B cell (primary cell): Measurements from ENCODE around the gene MAP3K20. TPM values are rescaled to one million over a fixed set of nuclear protein-coding genes. Genes with fewer than 3 reads are reported as not detected.

Source experiments
- ATAC-seq: fragments of 200-7000 bp; cut with Tn5 transposase; one replicate; pipeline ENCODE4 v1.10.0; 2021; ENCODE audit warnings: low read depth, mild to moderate bottlenecking, moderate number of reproducible peaks, moderate library complexity
- CTCF ChIA-PET: fragments of 350-600 bp; sonication (Branson Sonifier 250); formaldehyde crosslinking; loops from one replicate; lab custom pipeline; 2021; ENCODE audit warnings: antibody characterized with exemption, inconsistent platforms; lab: Charles Lee
- POLR2A ChIA-PET: fragments of 350-600 bp; sonication (Branson Sonifier 250); formaldehyde crosslinking; loops from one replicate; lab custom pipeline; 2021; ENCODE audit warnings: antibody characterized with exemption; lab: Charles Lee
- DNase-seq: peaks from one replicate; pipeline ENCODE4 v3.0.0; 2013
- H2AFZ ChIP-seq: 2 replicates; pipeline ENCODE4 v1.6.1; 2012; ENCODE audit warnings: mild to moderate bottlenecking, low read depth, low read length; ENCODE audit not compliant: insufficient read depth, poor library complexity, severe bottlenecking
- H3K27ac ChIP-seq, 2 donors: 1 replicate in 1 of 2; 2 replicates in 1 of 2; pipeline ENCODE4 v1.5.1; 2012 to 2013; ENCODE audit warnings: low read length in 2 of 2, mild to moderate bottlenecking in 2 of 2, moderate library complexity in 1 of 2
- H3K27me3 ChIP-seq, 4 experiments: fragments of 200-600 bp in 1 of 4; sonication (generic) in 1 of 4; replicated peaks in 1 of 4; 1 replicate in 2 of 4; 2 replicates in 2 of 4; pipeline versions ENCODE4 v1.6.1 to v1.7.0; 2013 to 2016; ENCODE audit warnings: low read length in 3 of 4, mild to moderate bottlenecking in 2 of 4, mixed read lengths in 1 of 4, moderate library complexity in 1 of 4; ENCODE audit not compliant: insufficient read depth in 4 of 4, control insufficient read depth in 3 of 4; ENCODE audit errors: control extremely low read depth in 1 of 4
- H3K36me3 ChIP-seq, 2 experiments: replicated peaks in 1 of 2; 1 replicate in 1 of 2; 2 replicates in 1 of 2; pipeline versions ENCODE4 v1.6.1 to v1.7.1; 2013; ENCODE audit warnings: low read length in 1 of 2; ENCODE audit not compliant: insufficient read depth in 2 of 2, control insufficient read depth in 1 of 2; ENCODE audit errors: control extremely low read depth in 1 of 2, extremely low read depth in 1 of 2
- H3K4me1 ChIP-seq, 2 donors: fragments of 200-600 bp in 1 of 2; sonication (generic) in 1 of 2; 1 replicate in 1 of 2; 2 replicates in 1 of 2; pipeline versions ENCODE4 v1.5.1 to v1.6.1; 2013 to 2017; ENCODE audit warnings: low read length in 2 of 2; ENCODE audit not compliant: control insufficient read depth in 2 of 2, insufficient read depth in 2 of 2
- H3K4me2 ChIP-seq: replicated peaks from 2 replicates; pipeline ENCODE3; 2012; ENCODE audit warnings: mild to moderate bottlenecking, low read depth, low read length; ENCODE audit not compliant: poor library complexity, severe bottlenecking
- H3K4me3 ChIP-seq, 5 experiments: fragments of 200-600 bp in 1 of 5; sonication (generic) in 1 of 5; 1 replicate in 3 of 5; 2 replicates in 2 of 5; pipeline versions ENCODE4 v1.5.1 to v1.7.0; 2011 to 2016; ENCODE audit warnings: low read length in 4 of 5, mild to moderate bottlenecking in 4 of 5, low read depth in 2 of 5, control low read depth in 1 of 5, moderate library complexity in 1 of 5; ENCODE audit not compliant: insufficient read depth in 1 of 5; ENCODE audit errors: control extremely low read depth in 1 of 5, extremely low read depth in 1 of 5
- H3K79me2 ChIP-seq: fragments of 200-600 bp; sonication (generic); one replicate; pipeline ENCODE4 v1.6.0; 2016; ENCODE audit warnings: low read length; ENCODE audit not compliant: control insufficient read depth, insufficient read depth
- H3K9ac ChIP-seq: fragments of 200-600 bp; sonication (generic); 2 replicates; pipeline ENCODE4 v1.6.1; 2017; ENCODE audit warnings: mild to moderate bottlenecking, low read length, moderate library complexity
- H3K9me3 ChIP-seq, 3 donors: one replicate each; pipeline versions ENCODE4 v1.6.1 to v1.7.1; 2013; ENCODE audit warnings: low read length in 2 of 3; ENCODE audit not compliant: control insufficient read depth in 2 of 3, insufficient read depth in 1 of 3; ENCODE audit errors: control extremely low read depth in 1 of 3
- H4K20me1 ChIP-seq: 2 replicates; pipeline ENCODE4 v1.6.0; 2012; ENCODE audit warnings: mild to moderate bottlenecking, low read length; ENCODE audit not compliant: insufficient read depth, control insufficient read depth, poor library complexity, severe bottlenecking
- H3K27ac Mint-ChIP-seq: one replicate; pipeline ENCODE4 v1.8.0; 2021; ENCODE audit warnings: mixed read lengths
- H3K27me3 Mint-ChIP-seq: one replicate; pipeline ENCODE4 v1.8.0; 2021; ENCODE audit warnings: mixed read lengths
- H3K4me1 Mint-ChIP-seq: one replicate; pipeline ENCODE4 v1.8.0; 2021; ENCODE audit warnings: mixed read lengths
- H3K4me3 Mint-ChIP-seq: one replicate; pipeline ENCODE4 v1.8.0; 2021; ENCODE audit warnings: mixed read lengths
- H3K9me3 Mint-ChIP-seq: one replicate; pipeline ENCODE4 v1.8.0; 2022; ENCODE audit warnings: mixed read lengths; ENCODE audit not compliant: insufficient read depth
- EZH2 ChIP-seq: IDR thresholded peaks from 2 replicates; pipeline ENCODE4 v1.6.1; 2012; ENCODE audit warnings: borderline replicate concordance, low read depth, mild to moderate bottlenecking, moderate library complexity, low read length; ENCODE audit not compliant: insufficient read depth, poor library complexity, severe bottlenecking
- WGBS: methylation state at CpG from one replicate; pipeline ENCODE4 v1.1.5; 2013; ENCODE audit warnings: missing lambda C conversion rate; ENCODE audit not compliant: insufficient coverage; 5-methylcytosine and 5-hydroxymethylcytosine counted together
- intact Hi-C: fragments of 100-400 bp; cut with micrococcal nuclease; formaldehyde crosslinking; loops from one replicate; pipeline ENCODE4 v1.10.0; 2022
- polyA plus RNA-seq: library from polyadenylated mRNA; depleted of rRNA; stranded (reverse); fragments of >200 nt; gene quantifications from 2 replicates; pipeline ENCODE4 v1.2.3, GENCODE V29; 2012
- total RNA-seq, 2 donors: library from RNA; stranded (reverse); fragments of 120-200 nt in 1 of 2; gene quantifications; 1 replicate in 1 of 2; 2 replicates in 1 of 2; pipeline versions ENCODE4 v1.2.3 to v1.2.4, GENCODE V29; 2013 to 2022
- TF ChIP-seq, protein P1 (sequence below): fragments of 200-600 bp; IDR thresholded peaks from one replicate; pipeline ENCODE4 v1.8.0; 2022; ENCODE audit warnings: antibody characterized with exemption, mild to moderate bottlenecking

The MAP3K20 gene
- total and polyA plus RNA-seq, 2 donors (not counting 1 experiment from before 2014, with no cell fraction given), result 2.2 to 9.1 TPM

- ATAC-seq (no peak), DNase-seq (no peak)
- H3K27ac Mint-ChIP-seq, result no peak overlapping the region
- Histone ChIP-seq H3K79me2 (no peaks in the 10 kb centered on the region), H3K27me3 (no peaks in the 10 kb centered on the region), H3K9me3 (peaks cover 0 to 5% (median 4%) of the 10 kb centered on the region in 3 donors), H3K4me1 (no peaks in the 10 kb centered on the region), H3K4me3 (no peak overlapping the region), H2AFZ (no peak overlapping the region), H4K20me1 (no peaks in the 10 kb centered on the region), H3K9ac (no peak overlapping the region), H3K36me3 (no peaks in the 10 kb centered on the region), H3K27ac (no peak overlapping the region), H3K4me2 (no peak overlapping the region)
- no peaks in the 10 kb centered on the region for H3K27me3 Mint-ChIP-seq
- CTCF ChIA-PET, result interaction anchor here (1.4 kb wide), 1 partner anchor 16 kb away, joined by 3 read pairs; no protein-coding TSS in a partner anchor
- intact Hi-C loops, result no loop called here
- TF ChIP-seq EZH2, result no peak
- TF ChIP-seq, protein P1, sequence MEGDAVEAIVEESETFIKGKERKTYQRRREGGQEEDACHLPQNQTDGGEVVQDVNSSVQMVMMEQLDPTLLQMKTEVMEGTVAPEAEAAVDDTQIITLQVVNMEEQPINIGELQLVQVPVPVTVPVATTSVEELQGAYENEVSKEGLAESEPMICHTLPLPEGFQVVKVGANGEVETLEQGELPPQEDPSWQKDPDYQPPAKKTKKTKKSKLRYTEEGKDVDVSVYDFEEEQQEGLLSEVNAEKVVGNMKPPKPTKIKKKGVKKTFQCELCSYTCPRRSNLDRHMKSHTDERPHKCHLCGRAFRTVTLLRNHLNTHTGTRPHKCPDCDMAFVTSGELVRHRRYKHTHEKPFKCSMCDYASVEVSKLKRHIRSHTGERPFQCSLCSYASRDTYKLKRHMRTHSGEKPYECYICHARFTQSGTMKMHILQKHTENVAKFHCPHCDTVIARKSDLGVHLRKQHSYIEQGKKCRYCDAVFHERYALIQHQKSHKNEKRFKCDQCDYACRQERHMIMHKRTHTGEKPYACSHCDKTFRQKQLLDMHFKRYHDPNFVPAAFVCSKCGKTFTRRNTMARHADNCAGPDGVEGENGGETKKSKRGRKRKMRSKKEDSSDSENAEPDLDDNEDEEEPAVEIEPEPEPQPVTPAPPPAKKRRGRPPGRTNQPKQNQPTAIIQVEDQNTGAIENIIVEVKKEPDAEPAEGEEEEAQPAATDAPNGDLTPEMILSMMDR, result no peak
- H3K9me3 Mint-ChIP-seq, result peaks cover 3% of the 10 kb centered on the region
- H3K4me3 Mint-ChIP-seq, result no peak overlapping the region
- H3K4me1 Mint-ChIP-seq, result no peaks in the 10 kb centered on the region
- WGBS, result 51% methylated on average over 2 of the region's 2 CpGs
- POLR2A ChIA-PET, result no interaction called here
Measured at GRCh38 chr2:173271135-173271534, 195.5 kb downstream of the MAP3K20 start.

GRCh38 chr2:173271825-173272224 lies 196.2 kb downstream of the MAP3K20 start:
- Histone ChIP-seq H3K27me3 (no peaks in the 10 kb centered on the region), H3K4me2 (no peak overlapping the region), H3K27ac (no peak overlapping the region), H3K4me1 (no peaks in the 10 kb centered on the region), H4K20me1 (no peaks in the 10 kb centered on the region), H2AFZ (no peak overlapping the region), H3K79me2 (no peaks in the 10 kb centered on the region), H3K9ac (no peak overlapping the region), H3K36me3 (no peaks in the 10 kb centered on the region), H3K4me3 (no peak overlapping the region), H3K9me3 (peaks cover 0 to 5% (median 4%) of the 10 kb centered on the region in 3 donors)
- no peaks in the 10 kb centered on the region for H3K4me1 Mint-ChIP-seq
- H3K27me3 Mint-ChIP-seq, result no peaks in the 10 kb centered on the region
- no peak overlapping the region for H3K27ac Mint-ChIP-seq
- CTCF ChIA-PET, result no interaction called here
- H3K9me3 Mint-ChIP-seq, result peaks cover 3% of the 10 kb centered on the region
- DNase-seq (no peak), ATAC-seq (no peak)
- TF ChIP-seq EZH2, result no peak
- TF ChIP-seq, protein P1, result no peak
- POLR2A ChIA-PET, result no interaction called here
- intact Hi-C loops, result no loop called here
- no peak overlapping the region for H3K4me3 Mint-ChIP-seq
- WGBS, result 86% methylated on average over 4 of the region's 5 CpGs
